ENCODE results near the gene PTPRF.

GRCh38 chr1:43612406-43612805 lies 81.7 kb downstream of the PTPRF start:
- no peak for TF ChIP-seq CTCF (IDR thresholded peaks at IDR 0.05; ENCODE audit: borderline replicate concordance, extremely low read depth, low read length, poor library complexity, severe bottlenecking)
- no peak for TF ChIP-seq EZH2 (IDR thresholded peaks at IDR 0.05; ENCODE audit: borderline replicate concordance, low read depth, low read length, severe bottlenecking)
